Spleen (tissue), 11 donors: ENCODE data around the gene MGAT5. TPM values are rescaled to one million over a fixed set of nuclear protein-coding genes. Genes with fewer than 3 reads are reported as not detected.
A peak's percentile ranks its signal among the peaks of the same experiment; 100 is the strongest.

ENCODE experiments used
- DNase-seq: peaks from one replicate; pipeline ENCODE4 v3.0.0-alpha.2; 2020
- H3K27ac ChIP-seq, 8 donors: fragments of 200-600 bp; sonication (generic) in 7 of 8; 1 replicate in 4 of 8; 2 replicates in 4 of 8; pipeline versions ENCODE4 v1.5.0 to v1.8.0; 2016 to 2021; ENCODE audit warnings: inconsistent platforms in 4 of 8, mild to moderate bottlenecking in 4 of 8, moderate library complexity in 1 of 8
- H3K27me3 ChIP-seq, 7 donors: fragments of 200-600 bp; sonication (generic) in 6 of 7; replicated peaks in 1 of 7; 1 replicate in 4 of 7; 2 replicates in 3 of 7; pipeline versions ENCODE4 v1.5.0 to v1.8.0; 2016 to 2021; ENCODE audit warnings: inconsistent platforms in 3 of 7, mild to moderate bottlenecking in 1 of 7
- H3K36me3 ChIP-seq, 6 donors: fragments of 200-600 bp; sonication (generic) in 5 of 6; 1 replicate in 4 of 6; 2 replicates in 2 of 6; pipeline versions ENCODE4 v1.5.0 to v1.8.0; 2016 to 2021; ENCODE audit warnings: inconsistent platforms in 2 of 6
- H3K4me1 ChIP-seq, 6 donors: fragments of 200-600 bp; sonication (generic) in 5 of 6; 1 replicate in 3 of 6; 2 replicates in 3 of 6; pipeline versions ENCODE4 v1.5.0 to v1.8.0; 2016 to 2021; ENCODE audit warnings: inconsistent platforms in 3 of 6
- H3K4me3 ChIP-seq, 8 donors: fragments of 200-600 bp; sonication (generic) in 7 of 8; 1 replicate in 4 of 8; 2 replicates in 4 of 8; pipeline versions ENCODE4 v1.5.0 to v1.8.0; 2016 to 2021; ENCODE audit warnings: inconsistent platforms in 4 of 8, mild to moderate bottlenecking in 4 of 8, moderate library complexity in 2 of 8
- H3K9me3 ChIP-seq, 8 donors: fragments of 200-600 bp; sonication (generic) in 7 of 8; 1 replicate in 4 of 8; 2 replicates in 4 of 8; pipeline versions ENCODE4 v1.5.0 to v1.8.0; 2016 to 2021; ENCODE audit warnings: inconsistent platforms in 4 of 8
- POLR2A ChIP-seq, 3 donors: fragments of 450-650 bp; IDR thresholded peaks; one replicate each; pipeline ENCODE4 v1.5.1; 2017; ENCODE audit warnings: antibody characterized with exemption in 3 of 3, mild to moderate bottlenecking in 1 of 3
- POLR2AphosphoS5 ChIP-seq, 3 donors: sonication (generic); formaldehyde crosslinking; IDR thresholded peaks; one replicate each; pipeline ENCODE4 v1.5.1; 2017; ENCODE audit warnings: antibody characterized with exemption in 3 of 3
- WGBS, 5 donors: extraction: QIAGEN DNeasy Blood & Tissue Kit in 3 of 5; methylation state at CpG; one replicate each; pipeline versions ENCODE4 v1.1.5 to v1.1.7; 2013 to 2018; 5-methylcytosine and 5-hydroxymethylcytosine counted together
- intact Hi-C: fragments of 100-400 bp; cut with DNase I; formaldehyde crosslinking; loops from one replicate; pipeline ENCODE4 v1.15.0; 2023; ENCODE audit warnings: low total_unique reads
- polyA plus RNA-seq, 3 donors: library from polyadenylated mRNA; stranded (reverse); fragments of 200-250 nt; gene quantifications; one replicate each; pipeline ENCODE4 v1.2.1, GENCODE V29; 2013
- total RNA-seq, 7 donors: library from RNA; depleted of rRNA in 3 of 7; stranded (reverse); fragments of >200 nt in 3 of 7; fragmentation: NEBNext Ultra II Directional in 4 of 7; extraction: Animal tissue kit (Norgen Biotek cat#: 25700) in 4 of 7; gene quantifications; one replicate each; pipeline versions ENCODE4 v1.1.0 to v1.2.1, GENCODE V29; 2016 to 2021
- TF ChIP-seq, protein P1 (sequence below), 11 experiments: fragments of 200-600 bp in 7 of 11; fragments of 450-650 bp in 4 of 11; sonication (generic) in 4 of 11; IDR thresholded peaks in 8 of 11; conservative IDR thresholded peaks in 3 of 11; 1 replicate in 7 of 11; 2 replicates in 4 of 11; pipeline versions ENCODE4 v1.4.0 to v1.8.0; 2016 to 2021; ENCODE audit warnings: antibody characterized with exemption in 11 of 11, inconsistent platforms in 4 of 11, mild to moderate bottlenecking in 1 of 11
- donor health status: healthy with polysubstance abuse.
- donor health status: DM: no; HTN: no; CAD: no; lungs with moderate emphysema.
- donor health status: DM: no; HTN: no; CAD: no.
- donor health status: Bipolar disorder and iron deficiency.
- donor health status: healthy.
- donor health status: DM: no; HTN: no; CAD: no.
- donor health status: DM: yes; HTN: yes; CAD: no.

The MGAT5 gene
- total and polyA plus RNA-seq, 10 donors = 11.2 to 110 (median 91.9) TPM

DNA sequence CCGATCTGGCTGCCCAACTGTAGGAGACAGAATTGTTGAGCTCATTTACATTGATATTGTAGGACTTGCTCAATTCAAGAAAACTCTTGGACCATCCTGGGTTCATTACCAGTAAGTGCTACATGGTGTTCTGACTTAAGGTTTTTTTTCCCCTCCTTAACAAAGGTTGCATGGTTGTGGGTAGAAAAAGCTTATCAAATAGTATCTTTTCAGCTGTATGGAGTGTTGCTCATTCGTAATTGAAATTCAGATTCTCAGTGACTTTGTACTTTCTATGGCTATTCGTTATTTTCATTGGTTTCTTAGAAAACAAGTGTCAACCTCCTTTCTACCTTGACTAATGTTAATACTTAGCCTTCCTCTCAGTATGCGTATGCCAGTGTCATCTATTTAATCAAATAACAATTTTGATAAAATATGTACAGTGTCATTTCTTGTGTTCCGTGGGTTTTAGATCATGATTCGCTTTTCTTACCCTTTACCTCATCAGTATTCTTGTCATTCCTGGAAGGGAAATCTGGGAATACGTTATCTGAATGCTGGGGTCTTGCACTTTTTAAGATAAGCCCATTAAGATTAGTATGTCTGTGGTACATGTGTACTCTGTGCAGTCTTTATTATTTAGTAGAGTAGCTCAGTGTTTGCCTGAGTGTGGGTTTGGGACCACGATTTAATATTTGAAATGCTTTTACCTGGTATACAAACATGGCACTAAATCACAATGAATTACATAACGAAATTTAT is 91.3 kb downstream of the MGAT5 start:
- intact Hi-C loops = no loop called here
- Histone ChIP-seq H3K4me3 (no peak overlapping the region), H3K27ac (no peak overlapping the region), H3K9me3 (no peaks in the 10 kb centered on the region), H3K27me3 (no peaks in the 10 kb centered on the region), H3K4me1 (peaks cover 0 to 28% (median 0%) of the 10 kb centered on the region in 6 donors), H3K36me3 (peaks cover 0 to 94% (median 23%) of the 10 kb centered on the region in 6 donors)
- no peak for DNase-seq
- WGBS, 5 donors = 95 to 97% (median 96%) methylated on average over 9 of the region's 9 CpGs
- no peak for TF ChIP-seq POLR2AphosphoS5 (IDR thresholded peaks at IDR 0.05)
- TF ChIP-seq, protein P1, sequence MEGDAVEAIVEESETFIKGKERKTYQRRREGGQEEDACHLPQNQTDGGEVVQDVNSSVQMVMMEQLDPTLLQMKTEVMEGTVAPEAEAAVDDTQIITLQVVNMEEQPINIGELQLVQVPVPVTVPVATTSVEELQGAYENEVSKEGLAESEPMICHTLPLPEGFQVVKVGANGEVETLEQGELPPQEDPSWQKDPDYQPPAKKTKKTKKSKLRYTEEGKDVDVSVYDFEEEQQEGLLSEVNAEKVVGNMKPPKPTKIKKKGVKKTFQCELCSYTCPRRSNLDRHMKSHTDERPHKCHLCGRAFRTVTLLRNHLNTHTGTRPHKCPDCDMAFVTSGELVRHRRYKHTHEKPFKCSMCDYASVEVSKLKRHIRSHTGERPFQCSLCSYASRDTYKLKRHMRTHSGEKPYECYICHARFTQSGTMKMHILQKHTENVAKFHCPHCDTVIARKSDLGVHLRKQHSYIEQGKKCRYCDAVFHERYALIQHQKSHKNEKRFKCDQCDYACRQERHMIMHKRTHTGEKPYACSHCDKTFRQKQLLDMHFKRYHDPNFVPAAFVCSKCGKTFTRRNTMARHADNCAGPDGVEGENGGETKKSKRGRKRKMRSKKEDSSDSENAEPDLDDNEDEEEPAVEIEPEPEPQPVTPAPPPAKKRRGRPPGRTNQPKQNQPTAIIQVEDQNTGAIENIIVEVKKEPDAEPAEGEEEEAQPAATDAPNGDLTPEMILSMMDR (IDR thresholded peaks at IDR 0.05 in 8 of 11, conservative IDR thresholded peaks at IDR 0.05 in 3 of 11) = no peak
- TF ChIP-seq POLR2A (IDR thresholded peaks at IDR 0.05) = no peak

DNA sequence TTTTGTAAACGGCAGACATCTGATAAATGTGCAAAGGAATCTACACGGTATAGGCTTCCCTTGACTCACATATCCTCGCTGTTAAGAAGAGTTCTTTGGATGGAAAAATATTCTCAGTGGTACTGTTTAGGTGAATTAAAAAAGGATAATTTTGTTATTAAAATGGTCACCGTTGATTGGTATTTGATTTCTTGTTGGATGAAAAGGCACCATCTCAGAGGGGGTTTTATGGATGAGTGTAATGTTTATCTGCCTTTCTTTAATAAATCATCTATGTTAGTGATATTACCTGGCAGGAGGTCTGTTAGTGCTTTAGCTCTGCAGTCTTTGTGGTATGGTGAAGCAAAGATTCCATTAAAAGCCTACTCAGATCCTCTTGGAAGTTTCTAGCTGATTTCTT is 92.3 kb downstream of the MGAT5 start:
- H3K27ac ChIP-seq = no peak overlapping the region
- intact Hi-C loops = no loop called here
- no peaks in the 10 kb centered on the region for H3K9me3 ChIP-seq
- DNase-seq = no peak
- H3K4me3 ChIP-seq = no peak overlapping the region
- TF ChIP-seq POLR2AphosphoS5 (IDR thresholded peaks at IDR 0.05) = no peak
- TF ChIP-seq, protein P1 (IDR thresholded peaks at IDR 0.05 in 8 of 11, conservative IDR thresholded peaks at IDR 0.05 in 3 of 11) = no peak
- TF ChIP-seq POLR2A (IDR thresholded peaks at IDR 0.05) = no peak
- WGBS, 5 donors = 83 to 97% (median 96%) methylated on average over 4 of the region's 4 CpGs
- H3K4me1 ChIP-seq = peaks cover 0 to 18% (median 0%) of the 10 kb centered on the region in 6 donors
- H3K36me3 ChIP-seq = peaks cover 0 to 97% (median 29%) of the 10 kb centered on the region in 6 donors
- no peaks in the 10 kb centered on the region for H3K27me3 ChIP-seq

DNA sequence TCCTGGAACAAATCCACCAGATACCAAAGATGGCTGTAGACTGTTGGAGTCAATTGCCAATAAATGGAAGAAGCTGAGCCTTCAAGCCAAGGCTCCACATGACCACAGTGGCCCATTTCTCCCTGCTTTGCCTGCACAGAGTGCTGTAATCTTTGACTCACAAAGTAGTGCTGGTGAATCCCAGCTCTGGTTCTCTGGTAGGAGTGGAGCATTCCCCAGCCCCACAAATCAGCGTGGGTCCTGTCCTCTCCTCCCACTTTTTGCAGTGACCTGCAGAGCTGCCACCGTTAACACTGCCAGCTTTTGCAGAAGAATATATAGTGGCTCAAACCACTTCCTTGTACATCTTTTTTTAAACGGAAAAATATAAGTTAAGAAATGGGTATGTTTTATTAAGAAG is 93.9 kb downstream of the MGAT5 start:
- Histone ChIP-seq H3K9me3 (no peaks in the 10 kb centered on the region), H3K4me3 (no peak overlapping the region), H3K27me3 (no peaks in the 10 kb centered on the region), H3K4me1 (peaks cover 0 to 11% (median 0%) of the 10 kb centered on the region in 6 donors), H3K27ac (peak overlapping the region in 1 of 8 donors; percentile 4), H3K36me3 (peaks cover 0 to 97% (median 22%) of the 10 kb centered on the region in 6 donors)
- no peak for TF ChIP-seq POLR2A (IDR thresholded peaks at IDR 0.05)
- TF ChIP-seq, protein P1 (IDR thresholded peaks at IDR 0.05 in 8 of 11, conservative IDR thresholded peaks at IDR 0.05 in 3 of 11) = no peak
- TF ChIP-seq POLR2AphosphoS5 (IDR thresholded peaks at IDR 0.05) = no peak
- 31 to 60% (median 41%) methylated on average over 3 of the region's 3 CpGs for WGBS, 5 donors
- DNase-seq = no peak
- intact Hi-C loops = no loop called here

DNA sequence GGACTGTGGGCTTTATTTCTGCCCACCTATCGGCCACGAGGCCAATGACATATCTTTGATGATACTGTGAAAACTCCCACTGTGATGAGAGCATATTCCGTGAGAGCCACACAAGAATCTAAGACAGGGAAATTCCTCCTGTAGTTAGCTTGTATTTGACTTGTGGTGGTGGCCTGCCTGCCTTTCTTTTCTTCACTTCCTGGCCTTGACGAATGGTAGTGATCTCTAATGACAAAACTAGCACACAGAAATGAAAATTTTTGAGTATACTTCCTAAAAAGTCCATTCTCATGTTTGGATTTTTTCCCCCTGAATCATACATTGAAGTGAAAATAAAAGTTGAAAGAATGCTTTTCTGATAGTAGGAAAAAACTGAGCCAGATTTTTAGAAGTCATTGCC is 94.4 kb downstream of the MGAT5 start:
- TF ChIP-seq, protein P1 (IDR thresholded peaks at IDR 0.05 in 8 of 11, conservative IDR thresholded peaks at IDR 0.05 in 3 of 11) = no peak
- intact Hi-C loops = no loop called here
- 69 to 82% (median 79%) methylated on average over 4 of the region's 4 CpGs for WGBS, 5 donors
- Histone ChIP-seq H3K27ac (peak overlapping the region in 1 of 8 donors; percentile 4), H3K4me1 (peaks cover 0 to 11% (median 0%) of the 10 kb centered on the region in 6 donors), H3K4me3 (no peak overlapping the region), H3K9me3 (no peaks in the 10 kb centered on the region), H3K27me3 (no peaks in the 10 kb centered on the region), H3K36me3 (peaks cover 0 to 97% (median 24%) of the 10 kb centered on the region in 6 donors)
- no peak for DNase-seq
